Measurements from ENCODE around the gene ATP9A. TPM values are rescaled to one million over a fixed set of nuclear protein-coding genes. Genes with fewer than 3 reads are reported as not detected.

The ATP9A gene
- total and polyA plus RNA-seq, 2 of the 8 experiments (the other 6 are each of a cell fraction or from before 2014, with no cell fraction given): 5.0 to 6.4 TPM

DNA sequence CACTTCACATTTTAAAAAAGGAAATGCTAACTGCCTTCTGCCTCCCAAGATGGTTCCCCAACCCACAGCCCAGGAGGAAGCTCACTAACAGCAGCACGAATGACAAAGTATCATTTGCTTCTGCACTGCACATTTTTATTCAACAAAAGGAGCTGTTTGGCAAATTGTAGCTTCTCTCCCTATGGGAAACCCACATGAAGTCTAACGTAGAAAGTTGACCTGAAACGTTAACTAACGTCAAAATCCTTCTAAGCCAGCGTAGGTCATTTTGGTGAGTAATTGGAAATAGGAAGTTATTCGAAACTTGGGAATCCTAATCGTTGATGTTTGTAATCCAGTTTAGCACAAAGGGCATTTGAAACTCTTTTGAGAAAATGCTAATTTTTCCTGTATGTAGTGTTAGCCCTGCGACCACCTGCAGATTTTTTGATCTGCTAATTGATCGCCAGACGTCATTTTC lies 31.2 kb upstream of the ATP9A start (continued):
- TF ChIP-seq, protein P1, sequence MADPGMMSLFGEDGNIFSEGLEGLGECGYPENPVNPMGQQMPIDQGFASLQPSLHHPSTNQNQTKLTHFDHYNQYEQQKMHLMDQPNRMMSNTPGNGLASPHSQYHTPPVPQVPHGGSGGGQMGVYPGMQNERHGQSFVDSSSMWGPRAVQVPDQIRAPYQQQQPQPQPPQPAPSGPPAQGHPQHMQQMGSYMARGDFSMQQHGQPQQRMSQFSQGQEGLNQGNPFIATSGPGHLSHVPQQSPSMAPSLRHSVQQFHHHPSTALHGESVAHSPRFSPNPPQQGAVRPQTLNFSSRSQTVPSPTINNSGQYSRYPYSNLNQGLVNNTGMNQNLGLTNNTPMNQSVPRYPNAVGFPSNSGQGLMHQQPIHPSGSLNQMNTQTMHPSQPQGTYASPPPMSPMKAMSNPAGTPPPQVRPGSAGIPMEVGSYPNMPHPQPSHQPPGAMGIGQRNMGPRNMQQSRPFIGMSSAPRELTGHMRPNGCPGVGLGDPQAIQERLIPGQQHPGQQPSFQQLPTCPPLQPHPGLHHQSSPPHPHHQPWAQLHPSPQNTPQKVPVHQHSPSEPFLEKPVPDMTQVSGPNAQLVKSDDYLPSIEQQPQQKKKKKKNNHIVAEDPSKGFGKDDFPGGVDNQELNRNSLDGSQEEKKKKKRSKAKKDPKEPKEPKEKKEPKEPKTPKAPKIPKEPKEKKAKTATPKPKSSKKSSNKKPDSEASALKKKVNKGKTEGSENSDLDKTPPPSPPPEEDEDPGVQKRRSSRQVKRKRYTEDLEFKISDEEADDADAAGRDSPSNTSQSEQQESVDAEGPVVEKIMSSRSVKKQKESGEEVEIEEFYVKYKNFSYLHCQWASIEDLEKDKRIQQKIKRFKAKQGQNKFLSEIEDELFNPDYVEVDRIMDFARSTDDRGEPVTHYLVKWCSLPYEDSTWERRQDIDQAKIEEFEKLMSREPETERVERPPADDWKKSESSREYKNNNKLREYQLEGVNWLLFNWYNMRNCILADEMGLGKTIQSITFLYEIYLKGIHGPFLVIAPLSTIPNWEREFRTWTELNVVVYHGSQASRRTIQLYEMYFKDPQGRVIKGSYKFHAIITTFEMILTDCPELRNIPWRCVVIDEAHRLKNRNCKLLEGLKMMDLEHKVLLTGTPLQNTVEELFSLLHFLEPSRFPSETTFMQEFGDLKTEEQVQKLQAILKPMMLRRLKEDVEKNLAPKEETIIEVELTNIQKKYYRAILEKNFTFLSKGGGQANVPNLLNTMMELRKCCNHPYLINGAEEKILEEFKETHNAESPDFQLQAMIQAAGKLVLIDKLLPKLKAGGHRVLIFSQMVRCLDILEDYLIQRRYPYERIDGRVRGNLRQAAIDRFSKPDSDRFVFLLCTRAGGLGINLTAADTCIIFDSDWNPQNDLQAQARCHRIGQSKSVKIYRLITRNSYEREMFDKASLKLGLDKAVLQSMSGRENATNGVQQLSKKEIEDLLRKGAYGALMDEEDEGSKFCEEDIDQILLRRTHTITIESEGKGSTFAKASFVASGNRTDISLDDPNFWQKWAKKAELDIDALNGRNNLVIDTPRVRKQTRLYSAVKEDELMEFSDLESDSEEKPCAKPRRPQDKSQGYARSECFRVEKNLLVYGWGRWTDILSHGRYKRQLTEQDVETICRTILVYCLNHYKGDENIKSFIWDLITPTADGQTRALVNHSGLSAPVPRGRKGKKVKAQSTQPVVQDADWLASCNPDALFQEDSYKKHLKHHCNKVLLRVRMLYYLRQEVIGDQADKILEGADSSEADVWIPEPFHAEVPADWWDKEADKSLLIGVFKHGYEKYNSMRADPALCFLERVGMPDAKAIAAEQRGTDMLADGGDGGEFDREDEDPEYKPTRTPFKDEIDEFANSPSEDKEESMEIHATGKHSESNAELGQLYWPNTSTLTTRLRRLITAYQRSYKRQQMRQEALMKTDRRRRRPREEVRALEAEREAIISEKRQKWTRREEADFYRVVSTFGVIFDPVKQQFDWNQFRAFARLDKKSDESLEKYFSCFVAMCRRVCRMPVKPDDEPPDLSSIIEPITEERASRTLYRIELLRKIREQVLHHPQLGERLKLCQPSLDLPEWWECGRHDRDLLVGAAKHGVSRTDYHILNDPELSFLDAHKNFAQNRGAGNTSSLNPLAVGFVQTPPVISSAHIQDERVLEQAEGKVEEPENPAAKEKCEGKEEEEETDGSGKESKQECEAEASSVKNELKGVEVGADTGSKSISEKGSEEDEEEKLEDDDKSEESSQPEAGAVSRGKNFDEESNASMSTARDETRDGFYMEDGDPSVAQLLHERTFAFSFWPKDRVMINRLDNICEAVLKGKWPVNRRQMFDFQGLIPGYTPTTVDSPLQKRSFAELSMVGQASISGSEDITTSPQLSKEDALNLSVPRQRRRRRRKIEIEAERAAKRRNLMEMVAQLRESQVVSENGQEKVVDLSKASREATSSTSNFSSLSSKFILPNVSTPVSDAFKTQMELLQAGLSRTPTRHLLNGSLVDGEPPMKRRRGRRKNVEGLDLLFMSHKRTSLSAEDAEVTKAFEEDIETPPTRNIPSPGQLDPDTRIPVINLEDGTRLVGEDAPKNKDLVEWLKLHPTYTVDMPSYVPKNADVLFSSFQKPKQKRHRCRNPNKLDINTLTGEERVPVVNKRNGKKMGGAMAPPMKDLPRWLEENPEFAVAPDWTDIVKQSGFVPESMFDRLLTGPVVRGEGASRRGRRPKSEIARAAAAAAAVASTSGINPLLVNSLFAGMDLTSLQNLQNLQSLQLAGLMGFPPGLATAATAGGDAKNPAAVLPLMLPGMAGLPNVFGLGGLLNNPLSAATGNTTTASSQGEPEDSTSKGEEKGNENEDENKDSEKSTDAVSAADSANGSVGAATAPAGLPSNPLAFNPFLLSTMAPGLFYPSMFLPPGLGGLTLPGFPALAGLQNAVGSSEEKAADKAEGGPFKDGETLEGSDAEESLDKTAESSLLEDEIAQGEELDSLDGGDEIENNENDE (IDR thresholded peaks at IDR 0.05; ENCODE audit: insufficient replicate concordance, low read length): peak; percentile 71
- TF ChIP-seq RBBP5 (IDR thresholded peaks at IDR 0.05; ENCODE audit: borderline replicate concordance, low read depth, low read length) (0 out of 2 replicates have a peak, but pooled peaks have one; percentile 6), NANOG (IDR thresholded peaks at IDR 0.05; ENCODE audit: insufficient read depth, low read depth, low read length, poor library complexity, severe bottlenecking) (peak; percentile 85), SIN3A (conservative IDR thresholded peaks at IDR 0.05 in 1 of 2, IDR thresholded peaks at IDR 0.05 in 1 of 2; ENCODE audit: low read depth in 1 of 2, low read length in 2 of 2) (0 out of 4 replicates have a peak, but pooled peaks of 1 of the 2 experiments have one; percentile 16), EGR1 (IDR thresholded peaks at IDR 0.05; ENCODE audit: borderline replicate concordance, low read depth, low read length) (no peak), EP300 (IDR thresholded peaks at IDR 0.05; ENCODE audit: borderline replicate concordance in 1 of 2, low read depth in 2 of 2, low read length in 2 of 2) (no peak), SP1 (IDR thresholded peaks at IDR 0.05; ENCODE audit: low read depth, low read length) (no peak)
- TF ChIP-seq, protein P2, sequence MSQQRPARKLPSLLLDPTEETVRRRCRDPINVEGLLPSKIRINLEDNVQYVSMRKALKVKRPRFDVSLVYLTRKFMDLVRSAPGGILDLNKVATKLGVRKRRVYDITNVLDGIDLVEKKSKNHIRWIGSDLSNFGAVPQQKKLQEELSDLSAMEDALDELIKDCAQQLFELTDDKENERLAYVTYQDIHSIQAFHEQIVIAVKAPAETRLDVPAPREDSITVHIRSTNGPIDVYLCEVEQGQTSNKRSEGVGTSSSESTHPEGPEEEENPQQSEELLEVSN (IDR thresholded peaks at IDR 0.05): no peak

All from H1 (cell line).